A549 (cell line): ENCODE data around the gene SLC16A4. TPM values are rescaled to one million over a fixed set of nuclear protein-coding genes. Genes with fewer than 3 reads are reported as not detected.

Source experiments
- ATAC-seq, 2 experiments: fragments of 200-7000 bp in 1 of 2; fragments of >200 bp in 1 of 2; cut with Nextera tagmentation in 1 of 2; cut with Tn5 transposase in 1 of 2; 3 replicates each; pipeline versions ENCODE4 v1.8.0 to v1.9.1; 2018 to 2020; ENCODE audit warnings: mild to moderate bottlenecking in 1 of 2, moderate library complexity in 1 of 2
- CTCF ChIA-PET: fragments of 300-600 bp; sonication (Branson Sonifier 250); formaldehyde crosslinking; extraction: SDS; loops from one replicate; lab custom pipeline; 2021; ENCODE audit warnings: antibody characterized with exemption, inconsistent platforms; lab: Yijun Ruan, JAX
- POLR2A ChIA-PET: fragments of 350-600 bp; formaldehyde crosslinking; extraction: SDS; loops from one replicate; lab custom pipeline; 2021; ENCODE audit warnings: antibody characterized with exemption, inconsistent platforms; lab: Yijun Ruan, JAX
- DNase-seq, 2 experiments: peaks; one replicate each; pipeline versions ENCODE4 v3.0.0 to v3.0.0-alpha.2; 2011 to 2016; ENCODE audit warnings: low read depth in 1 of 2, low spot score in 1 of 2
- FAIRE-seq: peaks from 2 replicates; lab custom pipeline; 2011; peaks lifted over from hg19 to GRCh38; lab: Jason Lieb, UNC
- H3K27ac ChIP-seq, 2 experiments: fragments of >200 bp; sonication (Bioruptor Twin); formaldehyde crosslinking; 3 replicates each; pipeline ENCODE4 v1.5.1; 2016 to 2017
- H3K4me1 ChIP-seq: fragments of >200 bp; sonication (Bioruptor Twin); formaldehyde crosslinking; 3 replicates; pipeline ENCODE4 v1.6.1; 2016
- H3K4me2 ChIP-seq: fragments of >200 bp; sonication (Bioruptor Twin); formaldehyde crosslinking; 3 replicates; pipeline ENCODE4 v1.6.1; 2016
- H3K4me3 ChIP-seq: fragments of >200 bp; sonication (Bioruptor Twin); formaldehyde crosslinking; 3 replicates; pipeline ENCODE4 v1.5.1; 2016
- H3K9me3 ChIP-seq: fragments of >200 bp; sonication (Bioruptor Twin); formaldehyde crosslinking; 3 replicates; pipeline ENCODE4 v1.6.1; 2016
- BHLHE40 ChIP-seq: IDR thresholded peaks from 2 replicates; pipeline ENCODE4 v1.6.1; 2012; ENCODE audit warnings: low read depth, low read length, inconsistent platforms
- CEBPB ChIP-seq, 2 experiments: fragments of >200 bp in 1 of 2; sonication (Bioruptor Twin) in 1 of 2; formaldehyde crosslinking in 1 of 2; IDR thresholded peaks; 2 replicates each; pipeline ENCODE4 v1.6.1; 2012 to 2016
- CHD2 ChIP-seq: fragments of 150-350 bp; IDR thresholded peaks from 2 replicates; pipeline ENCODE4 v1.6.1; 2014; ENCODE audit warnings: low read length; ENCODE audit not compliant: partially characterized antibody
- CHD4 ChIP-seq: fragments of 200-600 bp; sonication (generic); IDR thresholded peaks from 2 replicates; pipeline ENCODE4 v1.6.1; 2016; ENCODE audit warnings: antibody characterized with exemption, mild to moderate bottlenecking, borderline replicate concordance
- EP300 ChIP-seq, 2 experiments: fragments of >200 bp; sonication (Bioruptor Twin); formaldehyde crosslinking; IDR thresholded peaks; 2 replicates in 1 of 2; 3 replicates in 1 of 2; pipeline ENCODE4 v1.6.1; 2016 to 2017
- FOSB ChIP-seq: fragments of 250-450 bp; sonication (Bioruptor Pico); IDR thresholded peaks from 2 replicates; pipeline ENCODE4 v1.5.0; 2020; ENCODE audit warnings: mild to moderate bottlenecking, moderate library complexity
- GATA3 ChIP-seq: IDR thresholded peaks from 2 replicates; pipeline ENCODE4 v1.6.1; 2012; ENCODE audit warnings: borderline replicate concordance
- HDAC2 ChIP-seq: fragments of 200-600 bp; sonication (generic); IDR thresholded peaks from 2 replicates; pipeline ENCODE4 v1.6.1; 2016
- HES2 ChIP-seq: fragments of >200 bp; sonication (Bioruptor Twin); formaldehyde crosslinking; IDR thresholded peaks from 2 replicates; pipeline ENCODE4 v1.6.1; 2016
- HOXA7 ChIP-seq: fragments of 250-450 bp; sonication (Bioruptor Pico); IDR thresholded peaks from 2 replicates; pipeline ENCODE4 v1.5.0; 2020; ENCODE audit warnings: mild to moderate bottlenecking, moderate library complexity
- JUNB ChIP-seq: fragments of >200 bp; sonication (Bioruptor Twin); formaldehyde crosslinking; IDR thresholded peaks from 2 replicates; pipeline ENCODE4 v1.6.1; 2016
- KDM1A ChIP-seq: fragments of 200-600 bp; sonication (generic); IDR thresholded peaks from 2 replicates; pipeline ENCODE4 v1.6.1; 2016; ENCODE audit warnings: low read depth, mild to moderate bottlenecking
- KDM5A ChIP-seq: fragments of 200-600 bp; sonication (generic); IDR thresholded peaks from 2 replicates; pipeline ENCODE4 v1.6.1; 2016; ENCODE audit warnings: antibody characterized with exemption, mild to moderate bottlenecking
- PBX3 ChIP-seq: IDR thresholded peaks from 2 replicates; pipeline ENCODE4 v1.6.1; 2012
- PHF8 ChIP-seq: fragments of 200-600 bp; sonication (generic); IDR thresholded peaks from 2 replicates; pipeline ENCODE4 v1.6.1; 2016; ENCODE audit warnings: low read depth, mild to moderate bottlenecking, antibody characterized with exemption, moderate library complexity, borderline replicate concordance
- POLR2A ChIP-seq: IDR thresholded peaks from 2 replicates; pipeline ENCODE4 v1.6.1; 2012; ENCODE audit warnings: mild to moderate bottlenecking, low read length
- POLR2AphosphoS2 ChIP-seq: conservative IDR thresholded peaks from 2 replicates; pipeline ENCODE4 v1.6.1; 2012; ENCODE audit warnings: low read length, improper control_type of control experiment, inconsistent platforms
- RAD21 ChIP-seq, 2 experiments: fragments of >200 bp in 1 of 2; sonication (Bioruptor Twin) in 1 of 2; formaldehyde crosslinking in 1 of 2; IDR thresholded peaks in 1 of 2; conservative IDR thresholded peaks in 1 of 2; 2 replicates in 1 of 2; 3 replicates in 1 of 2; pipeline ENCODE4 v1.6.1; 2012 to 2018; ENCODE audit warnings: inconsistent platforms in 1 of 2
- RCOR1 ChIP-seq: fragments of 150-350 bp; IDR thresholded peaks from 2 replicates; pipeline ENCODE4 v1.6.1; 2014; ENCODE audit warnings: antibody characterized with exemption, low read length, low read depth
- RFX5 ChIP-seq: fragments of 450-650 bp; IDR thresholded peaks from 2 replicates; pipeline ENCODE4 v1.7.1; 2014; ENCODE audit warnings: antibody characterized with exemption, mild to moderate bottlenecking, moderate library complexity
- TFCP2L1 ChIP-seq: fragments of 250-450 bp; sonication (Bioruptor Pico); IDR thresholded peaks from 2 replicates; pipeline ENCODE4 v1.5.0; 2021; ENCODE audit warnings: mild to moderate bottlenecking
- USF2 ChIP-seq: fragments of 450-650 bp; IDR thresholded peaks from 2 replicates; pipeline ENCODE4 v1.6.1; 2014; ENCODE audit warnings: antibody characterized with exemption
- ZC3H11A ChIP-seq: fragments of 450-650 bp; IDR thresholded peaks from 2 replicates; pipeline ENCODE4 v1.6.1; 2014; ENCODE audit warnings: antibody characterized with exemption, mild to moderate bottlenecking
- ZFP36 ChIP-seq: fragments of 450-650 bp; IDR thresholded peaks from 2 replicates; pipeline ENCODE4 v1.6.1; 2014; ENCODE audit warnings: borderline replicate concordance; ENCODE audit not compliant: partially characterized antibody
- ZSCAN20 ChIP-seq: fragments of 250-450 bp; sonication (Bioruptor Pico); IDR thresholded peaks from 2 replicates; pipeline ENCODE4 v1.8.0; 2022; ENCODE audit warnings: mild to moderate bottlenecking, moderate library complexity
- WGBS: methylation state at CpG from one replicate; pipeline ENCODE4 v1.1.6; 2017; ENCODE audit errors: missing lambda C conversion rate; 5-methylcytosine and 5-hydroxymethylcytosine counted together
- polyA plus RNA-seq, 4 experiments: library from polyadenylated mRNA; depleted of rRNA in 3 of 4; stranded (reverse); fragments of >200 nt; fragmentation: RNase III in 1 of 4; extraction: RNeasy Plus Mini Kit Qiagen cat#74134 plus additional on column Dnase treatment in 1 of 4; gene quantifications; 2 replicates in 3 of 4; 3 replicates in 1 of 4; pipeline ENCODE4 v1.2.3, GENCODE V29; 2011 to 2017

SLC16A4 gene
- polyA plus RNA-seq, 2 of the 4 experiments (the other 2 are of a cell fraction) = 61.0 to 176 TPM

GRCh38 chr1:110338309-110338885, 52.4 kb downstream of the SLC16A4 start (continued):
- TF ChIP-seq USF2 (no peak), POLR2A (peak; percentile 65), HDAC2 (no peak), PHF8 (peak; percentile 78), ZC3H11A (no peak)

- ATAC-seq (peak; percentile 6 to 8; a peak in 4 of 6 replicates), FAIRE-seq (no peak), DNase-seq (peak; percentile 21 to 42)
- H3K9me3 ChIP-seq = no peaks in the 10 kb centered on the region
- ChIA-PET CTCF (interaction anchor here (0.8 to 5.5 kb wide), 21 partner anchors 9 to 284 kb away, joined by 3 to 36 read pairs (median 9); no protein-coding TSS in a partner anchor), POLR2A (interaction anchor here (0.7 to 3.2 kb wide), 10 partner anchors 14 to 303 kb away, joined by 3 to 37 read pairs (median 4); partner anchors contain the start of genes KCNC4, LAMTOR5, SLC16A4 and STRIP1)
- TF ChIP-seq CEBPB (IDR thresholded peaks at IDR 0.05) (no peak), RFX5 (no peak), KDM1A (no peak), ZFP36 (no peak), JUNB (no peak), RCOR1 (no peak), HES2 (no peak), POLR2A (0 out of 2 replicates have a peak, but pooled peaks have one; percentile 20)
- peaks cover 57% of the 10 kb centered on the region for H3K4me1 ChIP-seq
- peak overlapping the region; percentile 91 to 99 for H3K27ac ChIP-seq
- H3K4me3 ChIP-seq = peak overlapping the region; percentile 91
- 3% methylated on average over 27 of the region's 36 CpGs for WGBS
- H3K4me2 ChIP-seq = peak overlapping the region; percentile 87
Measured at GRCh38 chr1:110337704-110338308, 53.0 kb downstream of the SLC16A4 start.

GRCh38 chr1:110336300-110337039, 54.4 kb downstream of the SLC16A4 start:
- H3K27ac ChIP-seq = peak overlapping the region; percentile 91 to 99
- CTCF ChIA-PET = interaction anchor here (0.7 to 5.5 kb wide), 9 partner anchors 23 to 165 kb away, joined by 3 to 36 read pairs (median 12); no protein-coding TSS in a partner anchor
- DNase-seq = no peak
- H3K4me1 ChIP-seq = peaks cover 48% of the 10 kb centered on the region
- FAIRE-seq = no peak
- POLR2A ChIA-PET = no interaction called here
- H3K9me3 ChIP-seq = no peaks in the 10 kb centered on the region
- peak overlapping the region; percentile 87 for H3K4me2 ChIP-seq
- no peak overlapping the region; the same call in 2 of the 3 replicates for H3K4me3 ChIP-seq
- WGBS = 4% methylated on average over 1 of the region's 1 CpG
- no peak for ATAC-seq
- TF ChIP-seq JUNB (no peak), HOXA7 (CRISPR knock-in tag) (no peak), POLR2AphosphoS2 (no peak), CHD2 (no peak), CEBPB (IDR thresholded peaks at IDR 0.05) (no peak), PHF8 (no peak), ZSCAN20 (no peak), TFCP2L1 (CRISPR knock-in tag) (no peak)
- TF ChIP-seq, all 56 proteins: peak for 0

GRCh38 chr1:110335265-110335664, 55.6 kb downstream of the SLC16A4 start:
- H3K4me2 ChIP-seq = no peak overlapping the region

More at GRCh38 chr1:110335265-110335664, 55.6 kb downstream of the SLC16A4 start:
- ChIA-PET CTCF (interaction anchor here (1.2 to 5.5 kb wide), 6 partner anchors 17 to 129 kb away, joined by 4 to 36 read pairs (median 9); no protein-coding TSS in a partner anchor), POLR2A (no interaction called here)
- no peak for TF ChIP-seq GATA3
- TF ChIP-seq EP300 (IDR thresholded peaks at IDR 0.05) = no peak
- TF ChIP-seq BHLHE40 = no peak
- no peak for TF ChIP-seq RCOR1
- no peak for TF ChIP-seq ZC3H11A
- TF ChIP-seq RAD21 (conservative IDR thresholded peaks at IDR 0.05 in 1 of 2, IDR thresholded peaks at IDR 0.05 in 1 of 2) = no peak
- TF ChIP-seq KDM5A = no peak
- TF ChIP-seq PBX3 = no peak
- TF ChIP-seq FOSB (CRISPR knock-in tag) = no peak
- TF ChIP-seq CHD4 = no peak
- no peak for TF ChIP-seq POLR2AphosphoS2
- no peak for TF ChIP-seq ZSCAN20
- DNase-seq = no peak
- no peak overlapping the region for H3K4me3 ChIP-seq
- no peak for FAIRE-seq
- 91% methylated on average over 1 of the region's 1 CpG for WGBS
- ATAC-seq = no peak
- H3K4me1 ChIP-seq = peaks cover 46% of the 10 kb centered on the region
- H3K9me3 ChIP-seq = no peaks in the 10 kb centered on the region
- H3K27ac ChIP-seq = peak overlapping the region in 1 of 2 experiments; percentile 91; a peak in 3 of 6 replicates
